Measurements from ENCODE around the gene GC. TPM values are rescaled to one million over a fixed set of nuclear protein-coding genes. Genes with fewer than 3 reads are reported as not detected.
"Not testable (repeated sequence)": the region's sequence is repeated elsewhere in the genome, so short reads cannot be mapped to it uniquely, and the experiment has no call there.

Gene GC
- total RNA-seq, 1 experiment from 2014 or later = not detected

DNA sequence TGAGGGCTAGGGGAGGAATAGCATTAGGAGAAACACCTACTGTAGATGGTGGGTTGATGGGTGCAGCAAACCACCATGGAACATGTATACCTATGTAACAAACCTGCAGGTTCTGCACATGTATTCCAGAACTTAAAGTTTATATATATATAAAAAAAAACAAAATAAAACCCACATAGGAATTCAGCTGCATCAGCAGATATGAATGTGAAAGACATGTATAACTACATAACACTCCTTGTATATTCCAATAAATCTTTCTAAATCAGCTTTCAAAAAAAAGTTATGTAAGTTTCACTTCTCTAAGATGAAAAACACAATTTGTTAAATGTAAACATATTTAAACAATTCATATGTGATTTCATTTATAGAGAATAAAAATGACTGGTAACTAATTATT, 6.0 kb downstream of the GC start:
- no peaks in the 10 kb centered on the region for H3K36me3 ChIP-seq
- no peak overlapping the region for H3K27ac ChIP-seq
- H3K9me3 ChIP-seq (replicated peaks) = no peaks in the 10 kb centered on the region
- H3K27me3 ChIP-seq = no peaks in the 10 kb centered on the region
- H3K4me3 ChIP-seq = no peak overlapping the region
- no peak for DNase-seq
- H3K4me1 ChIP-seq = no peaks in the 10 kb centered on the region

DNA sequence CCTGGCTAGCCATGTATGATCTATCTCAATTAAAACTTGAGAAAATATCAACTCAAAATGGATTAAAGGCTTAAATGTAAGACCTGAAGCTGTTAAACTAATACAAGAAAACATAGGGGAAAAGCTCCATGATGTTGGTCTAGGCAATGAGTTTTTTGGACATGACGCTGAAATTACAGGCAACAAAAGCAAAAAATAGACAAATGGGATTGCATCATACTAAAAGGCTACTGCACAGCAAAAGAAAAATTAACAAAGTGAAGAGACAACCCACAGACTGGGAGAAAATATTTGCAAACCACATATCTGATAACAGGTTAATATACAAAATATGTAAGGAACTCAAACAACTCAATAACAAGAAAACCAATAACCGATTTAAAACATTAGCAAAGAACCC, 8.4 kb downstream of the GC start:
- no peak overlapping the region for H3K27ac ChIP-seq
- no peaks in the 10 kb centered on the region for H3K27me3 ChIP-seq
- no peaks in the 10 kb centered on the region for H3K36me3 ChIP-seq
- H3K9me3 ChIP-seq (replicated peaks) = no peaks in the 10 kb centered on the region
- no peaks in the 10 kb centered on the region for H3K4me1 ChIP-seq
- no peak for DNase-seq
- no peak overlapping the region for H3K4me3 ChIP-seq

DNA sequence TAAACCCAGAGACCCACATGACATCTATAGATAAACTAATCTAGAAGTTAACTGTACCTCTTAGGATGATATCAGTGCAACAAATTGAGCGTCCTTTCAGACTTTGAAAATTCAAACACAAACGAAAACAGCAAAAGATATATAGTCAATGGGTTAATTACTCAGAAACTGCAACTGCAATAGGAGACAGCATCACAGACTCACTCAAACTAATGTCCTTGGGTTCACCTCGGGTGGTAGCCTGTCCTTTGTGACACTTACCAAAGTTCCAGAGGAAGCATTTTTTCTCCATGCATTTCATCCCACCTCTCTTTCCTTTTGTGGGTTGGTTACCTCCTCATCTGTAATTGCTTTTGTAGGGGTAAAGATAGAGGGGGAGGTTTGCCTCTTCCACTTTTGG, 9.7 kb downstream of the GC start:
- H3K4me3 ChIP-seq = no peak overlapping the region
- no peaks in the 10 kb centered on the region for H3K36me3 ChIP-seq
- H3K27ac ChIP-seq = no peak overlapping the region
- H3K4me1 ChIP-seq = no peaks in the 10 kb centered on the region
- no peaks in the 10 kb centered on the region for H3K27me3 ChIP-seq
- no peak for DNase-seq
- no peaks in the 10 kb centered on the region for H3K9me3 ChIP-seq (replicated peaks)

DNA sequence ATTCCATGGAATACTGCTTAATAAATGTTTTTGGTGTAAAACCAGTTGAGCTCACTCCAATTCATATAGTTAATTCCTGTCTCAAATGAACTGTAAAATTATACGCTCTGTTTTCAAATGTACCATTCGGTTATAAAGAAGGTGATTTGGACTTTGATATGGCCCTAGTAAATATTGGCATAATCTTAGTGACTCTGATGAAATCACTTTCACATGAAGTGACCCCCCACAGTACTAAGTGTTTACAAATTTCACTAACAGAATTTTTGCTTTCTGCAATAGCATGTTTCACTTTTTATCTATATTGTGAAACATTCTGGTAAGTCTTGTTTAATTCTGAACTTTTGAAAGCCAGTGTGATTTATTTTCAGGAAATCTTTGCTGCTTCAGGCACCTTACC, 10.9 kb downstream of the GC start:
- no peak overlapping the region for H3K27ac ChIP-seq
- no peak overlapping the region for H3K4me3 ChIP-seq
- no peaks in the 10 kb centered on the region for H3K9me3 ChIP-seq (replicated peaks)
- H3K36me3 ChIP-seq = no peaks in the 10 kb centered on the region
- no peaks in the 10 kb centered on the region; the same call in 1 of the 2 replicates for H3K27me3 ChIP-seq
- H3K4me1 ChIP-seq = no peaks in the 10 kb centered on the region
- no peak for DNase-seq

DNA sequence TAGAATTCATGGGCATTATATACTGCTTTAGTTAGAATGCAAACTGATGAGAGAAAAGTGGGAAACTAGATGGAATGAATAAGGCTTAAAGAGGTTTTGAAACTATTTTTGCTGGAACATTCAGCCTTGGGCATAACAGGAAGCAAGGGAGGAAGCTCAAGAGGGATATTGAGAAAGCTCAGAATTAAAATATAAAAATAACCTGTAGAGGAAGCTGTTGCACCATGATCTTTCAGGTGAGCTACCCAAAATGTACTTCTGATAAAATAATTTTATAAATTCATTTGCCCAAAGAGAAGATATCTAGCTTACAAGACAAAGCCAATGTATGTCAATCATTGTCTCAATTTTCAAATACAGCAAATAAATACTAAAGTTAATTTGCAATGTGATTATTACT, 11.3 kb downstream of the GC start:
- no peaks in the 10 kb centered on the region for H3K4me1 ChIP-seq
- no peaks in the 10 kb centered on the region; the same call in 1 of the 2 replicates for H3K27me3 ChIP-seq
- no peak for DNase-seq
- H3K36me3 ChIP-seq = no peaks in the 10 kb centered on the region
- H3K9me3 ChIP-seq (replicated peaks) = no peaks in the 10 kb centered on the region
- H3K27ac ChIP-seq = no peak overlapping the region
- no peak overlapping the region for H3K4me3 ChIP-seq

DNA sequence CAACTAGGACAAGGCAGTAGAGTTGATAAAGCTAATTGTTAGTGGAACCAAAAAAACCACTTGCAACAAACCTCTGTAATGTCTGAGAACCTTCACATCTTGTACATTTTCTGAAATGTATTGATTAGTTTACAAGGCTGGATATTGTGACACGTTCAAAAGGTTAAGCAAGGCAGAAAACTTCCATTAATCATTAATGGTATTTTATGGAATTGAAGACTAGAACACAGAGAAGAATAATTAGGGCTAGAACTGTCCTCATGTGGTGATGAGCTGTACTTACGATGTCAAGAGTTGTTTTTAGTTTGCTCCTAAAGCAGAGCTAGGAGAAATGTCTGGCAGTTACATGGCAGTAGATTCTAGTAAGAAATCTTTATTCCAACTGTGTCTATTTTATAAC, 12.3 kb downstream of the GC start:
- Histone ChIP-seq H3K4me3 (no peak overlapping the region), H3K36me3 (no peaks in the 10 kb centered on the region), H3K27ac (no peak overlapping the region), H3K27me3 (no peaks in the 10 kb centered on the region; the same call in 1 of the 2 replicates), H3K9me3 (replicated peaks) (no peaks in the 10 kb centered on the region), H3K4me1 (no peaks in the 10 kb centered on the region)
- DNase-seq = no peak

DNA sequence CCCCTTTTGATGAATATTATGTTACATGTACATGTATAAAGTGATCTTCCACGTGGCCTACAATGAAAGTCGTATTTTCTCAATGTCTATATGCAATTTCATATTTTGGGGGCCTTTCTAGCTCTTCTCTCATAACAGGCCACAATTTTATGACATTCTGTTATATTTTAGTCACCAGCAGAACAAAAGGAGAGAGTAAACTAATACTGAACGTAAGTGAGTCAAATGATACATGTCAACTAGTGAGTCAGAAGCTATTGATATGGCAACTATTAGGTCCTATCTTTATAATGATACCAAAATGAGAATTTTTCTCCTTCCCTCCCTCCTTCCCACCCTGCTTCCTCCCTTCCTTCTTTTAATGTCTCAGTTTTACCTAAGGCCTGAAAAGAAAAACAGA, 14.4 kb downstream of the GC start:
- H3K27me3 ChIP-seq = no peaks in the 10 kb centered on the region; the same call in 1 of the 2 replicates
- no peaks in the 10 kb centered on the region for H3K36me3 ChIP-seq
- no peak for DNase-seq
- H3K9me3 ChIP-seq (replicated peaks) = no peaks in the 10 kb centered on the region
- no peak overlapping the region for H3K4me3 ChIP-seq
- no peaks in the 10 kb centered on the region for H3K4me1 ChIP-seq
- H3K27ac ChIP-seq = no peak overlapping the region

DNA sequence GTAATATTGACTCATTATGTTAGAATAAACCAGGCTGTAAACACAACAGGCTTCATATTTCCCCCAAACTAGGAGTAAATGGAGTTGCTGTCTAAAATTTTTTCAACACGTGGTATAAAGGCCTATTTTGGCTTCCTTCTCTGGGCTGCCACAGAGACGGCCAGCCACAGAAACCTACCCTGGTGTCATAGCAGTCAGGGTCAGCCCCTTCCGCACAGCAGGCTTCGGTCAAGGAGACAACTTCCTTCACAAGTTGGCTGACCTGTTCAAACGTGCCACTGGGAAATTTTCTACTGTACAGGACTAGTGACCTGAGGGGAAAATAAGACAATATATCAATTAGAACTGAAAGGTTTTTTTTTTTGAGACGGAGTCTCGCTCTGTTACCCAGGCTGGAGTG, 15.8 kb downstream of the GC start:
- Histone ChIP-seq H3K4me3 (no peak overlapping the region), H3K27ac (no peak overlapping the region), H3K36me3 (no peaks in the 10 kb centered on the region), H3K27me3 (no peaks in the 10 kb centered on the region; the same call in 1 of the 2 replicates), H3K9me3 (replicated peaks) (no peaks in the 10 kb centered on the region), H3K4me1 (no peaks in the 10 kb centered on the region)
- no peak for DNase-seq

DNA sequence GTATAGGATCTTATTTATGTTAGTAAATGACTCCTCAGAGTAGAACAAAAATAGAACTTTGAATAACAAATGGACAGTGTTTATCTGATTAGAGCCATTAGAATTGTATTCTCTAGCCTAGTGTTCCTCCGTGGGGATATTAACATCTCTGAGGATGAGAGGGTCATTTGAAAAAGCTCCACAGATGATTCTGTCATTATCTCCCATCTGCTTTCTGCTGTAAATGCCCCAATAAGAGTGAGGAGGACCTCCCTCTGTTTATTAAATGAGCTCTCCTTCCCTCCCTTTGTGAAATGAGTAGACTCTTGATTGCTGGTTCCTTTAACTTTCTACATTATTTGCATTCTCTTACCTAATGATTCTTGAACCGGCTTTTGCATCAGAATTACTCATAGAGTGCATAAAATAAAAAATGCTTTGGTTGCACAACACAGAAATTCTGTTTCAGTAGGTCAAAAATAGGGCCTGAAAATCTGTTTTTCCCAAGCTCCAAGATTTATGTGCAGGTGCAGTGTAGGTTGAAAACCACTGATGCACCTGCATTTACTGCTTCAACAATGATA, 18.0 kb downstream of the GC start:
- no peaks in the 10 kb centered on the region for H3K36me3 ChIP-seq
- H3K27me3 ChIP-seq = no peaks in the 10 kb centered on the region; the same call in 1 of the 2 replicates
- no peak for DNase-seq
- no peak overlapping the region for H3K4me3 ChIP-seq
- no peaks in the 10 kb centered on the region for H3K9me3 ChIP-seq (replicated peaks)
- no peaks in the 10 kb centered on the region for H3K4me1 ChIP-seq
- no peak overlapping the region for H3K27ac ChIP-seq

DNA sequence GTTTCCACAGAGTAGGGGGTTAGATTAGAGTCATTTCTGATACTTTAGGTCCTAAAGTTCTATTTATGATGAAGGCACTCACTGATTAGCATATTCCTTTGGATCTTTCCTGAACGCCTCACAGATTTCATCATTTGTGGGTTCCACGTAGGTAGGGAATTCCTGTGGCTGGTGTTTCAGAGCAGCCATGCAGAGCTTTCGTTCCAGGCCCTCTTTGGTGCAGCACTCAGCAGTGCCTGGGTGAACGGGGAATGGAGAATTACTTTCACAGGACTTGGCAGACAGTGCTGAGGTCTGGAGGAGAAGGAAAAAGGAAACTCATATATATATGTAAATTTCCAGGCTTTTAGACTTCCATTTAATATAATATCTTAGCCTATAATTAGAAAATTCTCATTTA, 18.5 kb downstream of the GC start:
- Histone ChIP-seq H3K9me3 (replicated peaks) (no peaks in the 10 kb centered on the region), H3K4me1 (no peaks in the 10 kb centered on the region), H3K4me3 (no peak overlapping the region), H3K27ac (no peak overlapping the region), H3K36me3 (no peaks in the 10 kb centered on the region), H3K27me3 (no peaks in the 10 kb centered on the region; the same call in 1 of the 2 replicates)
- DNase-seq = no peak

DNA sequence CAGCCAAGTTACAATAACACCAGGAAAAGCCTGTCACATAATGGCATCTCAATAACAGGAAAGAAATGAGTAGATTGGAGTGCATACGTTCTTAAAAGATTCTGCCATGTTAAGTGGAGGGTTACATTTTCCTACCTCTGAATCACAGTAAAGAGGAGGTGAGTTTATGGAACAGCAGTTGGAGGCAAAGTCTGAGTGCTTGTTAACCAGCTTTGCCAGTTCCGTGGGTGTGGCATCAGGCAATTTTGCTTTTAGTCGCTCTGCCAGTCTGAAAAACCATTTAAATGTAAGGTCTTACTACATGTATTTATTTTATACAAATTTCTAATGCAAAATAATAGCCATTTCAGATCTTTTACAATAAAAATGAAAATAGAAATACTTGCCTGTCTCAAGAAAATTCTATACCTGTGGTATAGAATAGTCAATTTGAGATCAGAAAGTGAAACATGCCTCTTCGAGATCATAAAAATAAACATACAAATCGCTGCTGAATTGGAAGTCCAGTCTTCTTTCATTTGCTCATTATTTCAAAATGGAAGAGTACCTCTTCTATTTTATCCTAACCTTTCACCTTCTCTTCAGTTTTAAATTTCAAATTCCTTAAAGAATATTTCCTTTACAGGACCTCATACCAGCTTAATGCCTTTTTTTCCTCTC, 31.4 kb downstream of the GC start:
- Histone ChIP-seq H3K4me1 (no peaks in the 10 kb centered on the region), H3K4me3 (no peak overlapping the region), H3K9me3 (replicated peaks) (no peaks in the 10 kb centered on the region), H3K27ac (no peak overlapping the region), H3K36me3 (no peaks in the 10 kb centered on the region), H3K27me3 (peaks cover 12% of the 10 kb centered on the region; the same call in 1 of the 2 replicates)
- DNase-seq = no peak

DNA sequence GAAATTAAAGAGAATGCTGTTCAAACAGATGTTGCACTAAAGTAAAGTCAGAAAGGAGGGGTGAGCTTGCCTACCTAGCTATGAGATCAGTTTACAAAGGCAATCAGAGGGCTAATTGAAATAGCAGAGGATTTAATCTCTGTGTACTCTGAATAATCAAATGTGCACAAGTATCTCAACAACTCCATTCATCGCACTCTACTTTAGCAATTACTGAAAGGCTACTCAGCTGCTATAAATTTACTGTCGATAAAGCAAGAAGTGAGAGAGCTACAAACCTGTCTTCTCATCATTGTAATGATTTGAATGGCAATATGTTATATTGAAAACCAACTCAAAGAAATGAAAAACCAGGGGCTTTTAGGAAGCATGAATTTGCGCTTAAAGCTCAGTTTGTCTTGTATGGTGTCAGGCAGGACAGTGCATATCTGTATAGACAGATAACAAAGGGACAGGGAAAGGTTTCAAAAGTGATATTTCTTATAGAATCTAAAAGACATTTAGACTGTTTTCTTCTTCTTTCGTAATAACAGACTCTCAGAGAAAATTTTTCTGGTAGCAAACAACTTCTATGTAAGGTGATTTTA, 34.8 kb downstream of the GC start:
- no peak for DNase-seq
- Histone ChIP-seq H3K27ac (no peak overlapping the region), H3K36me3 (no peaks in the 10 kb centered on the region), H3K9me3 (replicated peaks) (no peaks in the 10 kb centered on the region), H3K27me3 (peaks cover 12% of the 10 kb centered on the region; the same call in 1 of the 2 replicates), H3K4me3 (no peak overlapping the region), H3K4me1 (no peaks in the 10 kb centered on the region)

DNA sequence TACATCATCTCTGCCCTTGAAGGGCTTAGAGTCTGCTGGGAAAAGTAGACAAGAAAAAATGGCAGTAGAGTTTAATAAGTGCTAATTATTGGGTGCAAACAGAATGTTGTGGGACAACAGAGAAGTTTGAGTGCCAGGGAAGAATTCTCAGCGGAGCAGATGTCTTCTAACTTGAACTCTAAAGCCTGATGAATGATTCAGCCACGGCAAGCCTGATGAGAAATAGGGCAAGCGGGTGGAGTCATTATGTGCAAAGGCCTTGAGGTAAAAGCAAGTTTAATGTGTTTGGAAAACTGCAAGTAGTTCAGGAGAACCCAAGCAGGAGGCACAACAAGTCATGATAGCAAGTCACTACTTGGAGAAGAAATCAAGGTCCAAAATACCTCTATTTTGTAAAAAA, 37.5 kb downstream of the GC start:
- Histone ChIP-seq H3K27me3 (peaks cover 12% of the 10 kb centered on the region; the same call in 1 of the 2 replicates), H3K36me3 (no peaks in the 10 kb centered on the region), H3K27ac (no peak overlapping the region), H3K9me3 (replicated peaks) (no peaks in the 10 kb centered on the region), H3K4me3 (no peak overlapping the region), H3K4me1 (no peaks in the 10 kb centered on the region)
- DNase-seq = no peak

DNA sequence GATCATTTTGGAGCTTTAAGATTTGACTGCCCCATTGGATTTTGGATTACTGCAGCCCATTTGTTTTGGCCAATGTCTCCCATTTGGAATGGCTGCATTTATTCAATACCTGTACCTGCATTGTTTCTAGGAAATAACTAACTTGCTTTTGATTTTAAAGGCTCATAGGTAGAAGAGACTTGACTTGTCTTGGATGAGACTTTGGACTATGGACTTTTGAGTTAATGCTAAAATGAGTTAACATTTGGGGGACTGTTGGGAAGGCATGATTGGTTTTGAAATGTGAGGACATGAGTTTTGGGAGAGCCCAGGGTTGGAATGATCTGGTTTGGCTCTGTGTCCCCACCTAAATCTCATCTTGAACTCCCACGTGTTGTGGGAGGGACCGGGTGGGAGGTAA, 45.1 kb downstream of the GC start:
- H3K4me1 ChIP-seq; H3K36me3 ChIP-seq; H3K9me3 ChIP-seq (replicated peaks); H3K27me3 ChIP-seq; H3K27ac ChIP-seq; DNase-seq; H3K4me3 ChIP-seq: not testable (repeated sequence)

DNA sequence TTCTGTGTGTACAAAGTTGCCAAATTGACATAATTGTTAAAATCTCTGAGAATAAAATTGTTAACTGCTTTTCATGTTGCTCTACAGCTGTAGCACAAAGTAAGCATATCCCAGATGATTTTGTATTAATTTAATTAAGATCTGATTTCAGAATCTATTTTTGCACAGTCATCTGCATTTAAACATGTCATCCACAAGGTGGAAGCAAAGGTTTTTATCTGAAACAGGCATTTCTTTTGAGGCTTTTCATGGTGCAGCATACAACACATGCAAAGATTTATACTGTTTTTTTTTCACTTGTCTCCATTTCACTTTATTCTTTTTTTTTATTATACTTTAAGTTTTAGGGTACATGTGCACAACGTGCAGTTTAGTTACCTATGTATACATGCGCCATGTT, 51.2 kb downstream of the GC start:
- no peaks in the 10 kb centered on the region for H3K4me1 ChIP-seq
- H3K36me3 ChIP-seq = no peaks in the 10 kb centered on the region
- no peak overlapping the region for H3K27ac ChIP-seq
- H3K27me3 ChIP-seq = no peaks in the 10 kb centered on the region
- DNase-seq = peak in 1 of 2 experiments; percentile 24
- no peak overlapping the region for H3K4me3 ChIP-seq
- H3K9me3 ChIP-seq (replicated peaks) = no peaks in the 10 kb centered on the region

DNA sequence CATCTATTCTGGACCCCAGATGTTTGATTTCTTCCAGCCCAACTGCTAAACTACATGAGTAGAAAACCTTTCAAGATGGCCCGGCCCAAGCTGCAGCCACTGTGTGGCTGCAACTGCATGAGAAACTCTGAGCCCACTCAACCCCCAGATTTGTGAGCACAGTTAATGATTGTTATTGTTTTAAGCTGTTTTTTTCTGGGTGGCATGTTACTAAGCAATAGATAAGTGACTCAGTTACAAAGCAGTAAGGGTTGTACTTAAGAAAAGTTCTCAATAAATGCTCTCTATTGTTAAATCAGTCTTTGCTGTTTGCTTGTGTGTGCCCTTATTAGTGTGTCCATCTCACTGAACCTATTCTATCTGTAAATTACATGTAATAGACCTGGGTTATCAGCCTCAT, 51.8 kb downstream of the GC start:
- Histone ChIP-seq H3K4me1 (no peaks in the 10 kb centered on the region), H3K4me3 (no peak overlapping the region), H3K27me3 (no peaks in the 10 kb centered on the region), H3K36me3 (no peaks in the 10 kb centered on the region), H3K27ac (no peak overlapping the region), H3K9me3 (replicated peaks) (no peaks in the 10 kb centered on the region)
- no peak for DNase-seq
